Activated T-helper 9 cell treated with anti-CD3 and anti-CD28 coated beads, Interleukin-2, amount 50 U/mL, for 16 hours (primary cell): ENCODE results near the gene OBI1.
"Not testable (repeated sequence)": the region's sequence is repeated elsewhere in the genome, so short reads cannot be mapped to it uniquely, and the experiment has no call there.

Source experiments
- DNase-seq: peaks from one replicate; pipeline ENCODE4 v3.0.0-alpha.2; 2020; ENCODE audit warnings: low read depth

The OBI1 gene

GRCh38 chr13:78647109-78647678 is 11.8 kb downstream of the OBI1 start:
- not testable (repeated sequence) for DNase-seq

DNA sequence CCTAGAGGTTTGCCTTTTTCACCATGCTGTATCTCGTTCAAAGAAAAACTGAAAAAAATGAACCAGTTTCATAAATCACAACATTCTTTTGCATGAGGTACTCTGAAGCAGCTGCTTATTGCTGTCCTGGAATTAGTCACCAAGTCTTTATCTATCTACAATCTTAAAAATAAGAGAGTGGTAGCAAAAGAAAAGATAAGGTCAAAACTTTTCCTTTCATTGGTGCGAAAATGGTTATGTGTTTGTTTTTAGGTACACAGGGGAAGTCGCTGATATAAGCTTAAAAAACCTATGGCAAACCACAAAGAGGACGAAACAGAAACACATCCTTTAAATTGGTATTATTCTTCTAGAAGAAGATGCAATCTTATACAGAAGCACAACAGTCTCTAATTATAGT is 20.7 kb downstream of the OBI1 start:
- no peak for DNase-seq

DNA sequence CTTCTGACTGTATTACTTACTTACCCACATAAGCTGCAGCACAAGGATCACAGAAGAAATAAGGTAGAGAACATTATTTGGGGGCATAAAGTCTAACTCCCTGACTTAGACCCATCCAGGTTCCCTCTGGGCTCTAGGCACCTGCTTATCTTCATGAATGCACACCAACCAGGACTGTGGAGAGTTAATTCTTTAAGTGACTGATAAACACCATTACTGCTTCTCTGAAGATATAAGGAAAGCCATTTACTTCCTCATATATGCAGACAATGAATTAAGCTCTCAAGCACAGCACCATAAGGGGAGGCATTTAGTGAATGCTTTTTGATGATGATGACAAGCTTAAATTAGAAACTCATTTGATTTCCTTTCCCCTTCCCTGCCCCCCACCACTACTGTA is 22.5 kb downstream of the OBI1 start:
- DNase-seq: no peak

- no peak for DNase-seq
Observed at GRCh38 chr13:78632996-78633395, 26.0 kb downstream of the OBI1 start.

DNA sequence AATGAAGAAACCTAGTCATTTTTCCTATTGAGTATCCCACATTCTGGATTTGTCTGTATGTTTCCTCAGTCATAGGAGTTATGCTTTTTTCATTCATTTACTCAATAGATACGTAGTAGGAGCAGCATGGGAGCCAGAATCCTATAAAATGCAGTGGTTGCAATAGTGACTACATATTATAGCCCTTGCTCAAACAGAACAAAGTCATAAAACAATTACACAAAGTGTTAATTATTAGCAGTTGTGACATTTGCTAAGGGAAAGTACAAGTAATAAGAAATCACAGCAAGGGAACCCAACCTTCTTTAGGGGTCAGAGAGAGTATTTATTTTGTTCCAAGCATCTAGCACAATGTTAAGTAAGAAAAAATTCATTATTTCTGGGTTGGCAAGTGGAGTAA is 27.9 kb downstream of the OBI1 start:
- no peak for DNase-seq

GRCh38 chr13:78630511-78630910 is 28.4 kb downstream of the OBI1 start:
- no peak for DNase-seq

DNA sequence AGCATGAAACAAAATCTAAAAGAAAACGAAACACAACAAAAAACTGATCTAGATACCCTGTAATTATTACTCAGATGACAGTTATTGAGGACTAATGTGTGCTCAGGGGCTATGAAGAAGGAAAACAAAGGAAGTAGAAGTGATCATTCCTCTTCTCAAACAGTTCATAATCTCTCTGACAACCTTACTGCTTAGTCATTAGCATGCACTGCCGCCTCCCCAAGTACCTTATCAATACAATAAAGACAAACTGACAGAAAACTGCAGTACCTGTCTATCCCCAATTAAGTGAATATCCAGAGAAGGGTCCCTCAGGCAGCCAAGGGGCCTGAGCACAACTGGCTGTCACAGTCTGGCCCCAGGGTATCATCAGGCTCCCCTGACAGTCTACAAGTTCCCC is 33.6 kb downstream of the OBI1 start:
- no peak for DNase-seq

- no peak for DNase-seq
Observed at GRCh38 chr13:78623132-78623531, 35.8 kb downstream of the OBI1 start.

DNA sequence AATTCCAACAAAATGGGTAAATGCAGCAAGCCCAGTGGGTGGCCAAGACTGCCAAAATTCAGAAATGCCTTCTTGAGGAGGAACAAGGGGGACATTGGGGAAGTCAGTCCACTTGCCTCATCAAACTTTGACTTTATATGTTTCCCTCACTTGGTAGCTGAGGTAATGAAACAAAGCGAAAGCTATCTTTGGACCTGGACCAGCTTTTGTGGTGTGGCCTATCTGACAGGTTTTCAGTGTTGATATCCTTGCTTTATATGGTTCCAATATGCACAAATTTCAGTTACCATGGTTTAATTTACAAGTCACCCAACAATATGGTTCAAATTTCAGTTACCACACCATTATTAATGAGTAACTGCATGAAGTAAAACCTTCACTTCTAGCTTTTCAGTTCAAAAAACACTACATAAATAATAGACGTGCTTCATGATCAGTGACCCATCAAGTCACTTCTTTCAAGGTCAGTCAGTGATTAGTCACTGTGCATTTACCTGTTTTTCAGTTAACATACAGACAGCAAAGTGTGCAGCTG is 38.0 kb downstream of the OBI1 start:
- no peak for DNase-seq

DNA sequence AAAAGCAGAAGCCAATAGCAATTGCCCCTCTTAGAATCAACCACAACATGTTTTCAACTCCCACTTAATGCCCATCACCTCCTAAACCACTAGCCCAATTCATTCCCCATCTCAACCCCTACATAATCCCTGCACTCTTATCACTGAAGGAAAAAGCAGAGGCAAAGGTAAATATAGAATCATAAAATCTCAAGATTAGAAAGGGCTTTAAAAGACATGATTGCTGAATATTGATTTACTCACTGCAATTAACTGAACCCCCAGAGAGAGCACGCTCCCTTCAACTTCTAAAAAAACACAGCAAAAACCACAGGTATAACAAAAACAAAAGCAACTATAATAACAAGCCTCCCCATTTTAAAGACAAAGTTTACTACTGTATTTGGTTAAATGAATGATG is 40.5 kb downstream of the OBI1 start:
- no peak for DNase-seq

DNA sequence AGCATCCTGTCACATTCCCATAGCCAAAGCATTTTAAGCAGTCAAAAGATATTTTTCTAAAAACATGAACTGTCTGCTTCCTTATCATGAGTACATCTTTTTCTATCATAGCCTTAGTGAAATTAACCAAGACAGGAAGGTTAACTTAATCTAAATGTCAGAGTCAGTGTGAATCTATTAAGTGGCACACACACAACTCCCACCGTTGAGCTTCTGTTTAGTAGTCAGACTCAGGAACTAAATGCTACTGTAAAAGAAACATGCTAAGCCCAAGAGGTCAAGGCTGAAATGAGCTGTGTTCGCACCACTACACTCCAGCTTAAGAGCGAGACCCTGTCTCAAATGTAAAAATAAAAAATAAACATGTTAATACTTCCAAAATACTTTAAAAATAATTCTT is 47.9 kb downstream of the OBI1 start:
- DNase-seq: no peak

DNA sequence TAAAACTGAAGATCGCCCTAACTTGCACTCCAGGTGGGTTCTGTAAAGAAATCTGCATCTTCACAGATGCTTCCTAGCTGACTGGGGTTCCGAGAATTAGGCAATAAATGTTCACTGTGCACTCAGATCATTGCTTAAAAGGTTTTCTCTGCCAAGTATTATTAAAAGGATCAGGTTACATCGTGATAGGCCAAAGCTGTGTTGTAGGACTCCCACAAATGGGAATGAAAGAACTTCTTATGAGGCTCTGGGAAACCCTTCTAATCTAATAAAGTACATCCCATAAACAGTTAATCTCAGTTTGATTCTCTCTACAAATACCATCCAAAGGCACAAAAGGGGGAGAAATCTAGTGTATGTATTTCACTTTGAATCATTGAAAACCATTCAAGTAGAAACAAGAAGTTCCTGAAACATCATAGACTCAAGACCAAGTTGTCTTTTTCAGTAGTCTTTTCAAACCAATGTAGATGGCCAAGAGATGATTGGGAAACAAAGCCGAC is 48.5 kb downstream of the OBI1 start:
- DNase-seq: no peak

DNA sequence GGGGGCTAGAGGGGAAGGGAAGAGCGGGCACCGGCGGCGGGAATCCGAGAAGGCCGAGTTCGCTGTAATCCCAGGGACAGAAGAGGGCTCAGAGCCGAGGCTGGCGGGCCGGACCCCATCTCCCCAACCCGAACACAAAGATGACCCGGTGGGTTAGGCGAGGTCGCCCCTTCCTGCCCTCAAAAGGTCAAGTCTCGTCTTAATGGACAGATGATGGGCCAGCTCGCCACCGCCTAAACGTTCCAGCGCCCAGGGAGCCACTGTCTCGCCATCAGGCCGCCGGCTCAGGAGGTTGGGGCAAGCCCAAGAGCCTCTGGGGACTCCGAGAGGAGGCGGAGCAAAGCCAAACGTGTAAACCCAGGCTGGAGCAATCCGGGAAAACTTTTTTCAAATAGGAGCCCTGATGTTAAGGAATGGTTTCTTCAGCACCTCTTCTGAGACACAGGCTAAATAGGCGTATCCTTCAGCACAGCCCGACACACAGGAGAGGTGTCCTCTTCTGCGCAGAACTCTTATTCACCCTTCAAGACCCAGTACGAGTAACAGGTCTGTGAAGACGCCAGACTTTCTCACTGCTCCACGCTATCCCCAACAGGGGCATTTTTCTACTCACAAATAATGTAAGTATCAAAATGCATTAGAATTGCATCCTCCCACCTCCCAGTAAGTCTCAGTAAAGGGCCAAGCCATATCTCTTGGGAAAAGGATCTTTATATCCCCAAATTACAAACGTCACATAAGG is 49.3 kb downstream of the OBI1 start:
- DNase-seq: no peak

DNA sequence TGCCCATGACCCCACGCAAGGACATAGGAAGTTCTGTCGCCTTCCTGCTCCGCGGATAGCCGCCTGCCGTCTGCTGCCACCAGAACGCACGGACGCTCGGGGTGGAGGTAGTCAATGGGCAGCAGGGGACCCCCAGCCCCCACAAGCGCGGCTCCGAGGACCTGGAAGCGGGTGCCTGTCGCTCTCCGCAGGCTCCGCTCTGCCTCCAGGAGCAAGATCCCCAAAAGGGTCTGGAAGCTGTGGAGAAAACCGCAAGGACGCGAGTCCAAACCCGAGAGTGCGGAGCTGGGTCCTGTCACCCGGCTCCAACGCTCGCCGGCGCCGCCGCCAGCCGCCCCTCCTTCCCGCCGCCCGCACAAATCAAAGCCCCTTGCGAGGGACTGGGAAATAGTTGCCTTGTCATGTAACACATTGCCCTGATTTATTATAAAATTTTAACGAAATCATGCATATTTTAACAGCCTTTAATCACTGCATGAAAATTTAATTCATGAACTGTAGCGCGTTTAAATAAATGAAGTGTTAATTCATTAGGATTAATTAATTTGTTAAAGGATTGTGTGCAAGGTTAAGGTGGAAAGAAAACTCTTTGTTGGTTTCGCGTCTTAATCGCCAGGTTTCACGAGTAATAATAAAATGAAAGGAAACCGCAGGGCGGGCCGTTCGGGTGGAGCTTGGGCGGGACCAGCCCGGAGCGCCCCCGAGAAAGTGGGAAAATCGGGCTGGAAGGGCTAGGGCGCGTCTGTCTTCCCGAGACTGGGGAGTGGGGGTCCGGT is 50.1 kb downstream of the OBI1 start:
- DNase-seq: no peak

- no peak for DNase-seq
Observed at GRCh38 chr13:78608252-78608687, 50.7 kb downstream of the OBI1 start.

DNA sequence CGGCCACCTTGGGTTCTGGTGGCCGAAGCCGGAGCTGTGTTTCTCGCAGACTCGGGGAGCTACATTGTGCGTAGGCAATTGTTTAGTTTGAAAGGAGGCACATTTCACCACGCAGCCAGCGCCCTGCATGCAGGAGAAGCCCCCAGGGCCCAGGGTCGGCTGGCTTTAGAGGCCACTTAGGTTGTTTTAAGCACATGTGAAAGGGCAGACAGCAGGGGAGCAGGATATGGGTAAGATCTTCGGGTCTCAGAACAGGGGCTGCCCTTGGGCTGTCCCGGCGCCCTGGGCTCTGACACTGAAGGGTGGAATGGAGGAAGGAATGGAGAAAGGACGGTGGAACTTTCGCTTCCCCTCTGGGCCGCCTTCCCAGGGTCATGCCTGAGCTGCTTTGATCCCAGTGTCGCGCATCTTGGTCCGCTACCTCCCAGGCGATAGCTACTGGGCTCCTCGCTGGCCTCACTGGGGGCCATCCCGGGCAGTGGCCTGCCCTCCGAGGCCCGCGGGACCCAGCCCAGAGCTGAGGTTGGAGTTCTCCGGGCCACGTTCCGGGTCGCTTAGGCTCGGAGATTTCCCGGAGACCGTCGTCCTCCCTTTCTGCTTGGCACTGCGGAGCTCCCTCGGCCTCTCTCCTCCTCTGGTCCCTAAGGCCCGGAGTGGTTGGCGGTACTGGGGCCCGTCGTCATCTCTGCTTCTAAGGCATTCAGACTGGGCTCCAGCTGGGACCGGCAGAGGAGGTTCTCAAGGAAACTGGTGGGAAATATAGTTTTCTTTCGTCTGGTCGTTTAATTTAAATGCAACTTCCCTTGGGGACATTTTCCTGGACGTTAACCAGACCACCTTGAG is 51.3 kb downstream of the OBI1 start:
- no peak for DNase-seq

GRCh38 chr13:78606471-78607408 is 52.2 kb downstream of the OBI1 start:
- no peak for DNase-seq

DNA sequence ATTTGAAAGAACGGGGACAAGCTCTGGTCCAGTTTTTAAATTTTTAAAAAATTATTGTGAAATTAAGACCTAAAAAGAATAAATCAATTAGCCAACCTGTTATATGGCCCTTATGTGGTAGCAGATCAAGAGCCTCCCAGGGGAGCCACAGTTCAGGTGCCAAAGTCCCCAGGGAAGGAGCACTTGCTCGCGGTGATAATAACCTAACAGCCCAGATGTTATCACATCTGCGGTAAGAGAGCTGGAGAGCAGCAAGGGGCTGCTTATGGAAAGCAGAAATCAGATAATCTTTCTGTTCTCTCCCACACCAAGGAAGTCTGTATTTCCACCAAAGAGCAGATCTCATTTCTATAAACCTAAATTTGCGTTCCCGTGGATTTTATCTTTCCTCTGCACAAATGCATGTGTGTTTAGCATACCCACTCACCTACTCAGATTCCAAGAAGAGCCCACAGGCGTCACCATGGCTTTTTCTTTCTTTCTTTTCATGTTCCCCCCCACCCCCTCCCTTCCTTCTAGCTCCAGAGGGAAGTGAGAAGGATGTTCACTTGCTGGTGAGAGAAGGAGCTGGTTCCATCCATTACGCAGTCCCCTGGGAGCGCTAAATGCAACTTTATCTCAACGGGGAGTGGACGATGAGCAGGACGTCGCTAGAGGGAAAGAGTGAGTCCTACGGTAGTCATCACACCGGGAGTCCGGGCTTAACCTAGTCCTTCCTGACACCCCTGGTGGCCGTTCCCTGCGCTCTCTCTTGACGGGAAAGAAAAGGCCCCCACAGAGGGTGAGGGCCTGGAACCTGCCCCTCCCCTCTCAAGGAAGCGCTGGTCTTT is 54.0 kb downstream of the OBI1 start:
- no peak for DNase-seq

DNA sequence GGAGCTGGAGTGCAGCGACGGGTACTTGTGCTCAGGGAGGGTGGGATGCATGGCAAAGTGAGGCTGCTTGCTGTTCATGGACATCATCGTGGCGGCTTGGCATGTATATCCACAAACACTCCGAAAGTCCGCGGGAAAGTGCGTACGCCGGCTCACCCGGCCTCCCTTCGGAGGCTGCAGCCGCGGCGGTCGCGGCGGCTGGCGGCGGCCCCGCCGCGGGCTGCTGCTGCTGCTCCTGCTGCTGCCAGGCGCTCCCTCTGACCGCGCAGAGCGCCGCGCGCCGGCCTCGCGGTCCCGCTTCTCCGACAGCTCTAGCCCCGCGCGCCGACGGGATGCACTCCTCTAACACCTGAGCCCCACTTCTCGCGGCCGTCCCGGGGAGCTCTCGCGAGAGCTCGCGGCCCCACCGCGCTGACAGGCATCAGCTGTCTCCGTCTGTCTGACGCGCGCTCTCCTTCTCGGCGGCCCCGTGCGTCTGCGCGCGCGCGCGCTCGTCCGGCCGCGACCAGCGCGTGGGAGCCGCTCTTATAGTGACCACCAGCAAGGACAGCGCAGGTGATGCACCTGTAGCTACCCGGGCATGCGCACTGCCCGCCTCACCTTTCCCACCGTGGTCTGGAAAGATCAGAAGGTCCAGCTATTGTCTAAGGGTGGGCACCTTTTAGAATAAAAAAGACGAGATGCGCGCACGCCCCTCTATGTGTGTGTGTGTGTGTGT is 55.6 kb downstream of the OBI1 start, which contains the start of gene POU4F1:
Gene POU4F1 (minus strand): TSS at position 313 of the 718 bp plus-strand sequence. CDS start 226 bp downstream, at position 87.
- no peak for DNase-seq
